ENCODE measurements around the gene CCDC69. TPM values are rescaled to one million over a fixed set of nuclear protein-coding genes. Genes with fewer than 3 reads are reported as not detected.
A peak's percentile ranks its signal among the peaks of the same experiment; 100 is the strongest.

Gene CCDC69
- total RNA-seq, 2 donors from 2014 or later, result 59.6 to 98.5 TPM

GRCh38 chr5:151173711-151174611 lies 49.9 kb downstream of the CCDC69 start:
- ATAC-seq (no peak), DNase-seq (ENCODE audit: low spot score) (no peak)
- peaks cover 5 to 14% of the 10 kb centered on the region in 2 donors for H3K4me1 Mint-ChIP-seq (ENCODE audit: low read depth in 2 of 2)
- H3K36me3 Mint-ChIP-seq, result peaks cover 4% of the 10 kb centered on the region
- peak overlapping the region in 1 of 2 donors; percentile 30 for H3K27ac Mint-ChIP-seq
- no peak overlapping the region for H3K4me3 Mint-ChIP-seq
- no peaks in the 10 kb centered on the region for H3K9me3 Mint-ChIP-seq
- H3K27me3 Mint-ChIP-seq, result no peaks in the 10 kb centered on the region

GRCh38 chr5:151171529-151171928 lies 52.4 kb downstream of the CCDC69 start:
- Mint-ChIP-seq H3K4me3 (no peak overlapping the region), H3K9me3 (no peaks in the 10 kb centered on the region), H3K27ac (peak overlapping the region; percentile 11 to 32), H3K36me3 (no peaks in the 10 kb centered on the region), H3K27me3 (no peaks in the 10 kb centered on the region), H3K4me1 (ENCODE audit: low read depth in 2 of 2) (peaks cover 0 to 14% of the 10 kb centered on the region in 2 donors)
- DNase-seq (ENCODE audit: low spot score), result no peak
- ATAC-seq, result no peak

GRCh38 chr5:151168602-151169344 lies 55.1 kb downstream of the CCDC69 start:
- Mint-ChIP-seq H3K36me3 (no peaks in the 10 kb centered on the region), H3K4me3 (no peak overlapping the region), H3K9me3 (no peaks in the 10 kb centered on the region), H3K27ac (peak overlapping the region in 1 of 2 donors; percentile 69), H3K27me3 (no peaks in the 10 kb centered on the region), H3K4me1 (ENCODE audit: low read depth in 2 of 2) (peaks cover 0 to 18% of the 10 kb centered on the region in 2 donors)
- no peak for DNase-seq (ENCODE audit: low spot score)
- no peak for ATAC-seq

- DNase-seq (ENCODE audit: low spot score) (no peak), ATAC-seq (no peak)
- H3K27ac Mint-ChIP-seq, result no peak overlapping the region
- H3K27me3 Mint-ChIP-seq, result no peaks in the 10 kb centered on the region
- no peaks in the 10 kb centered on the region for H3K9me3 Mint-ChIP-seq
- no peaks in the 10 kb centered on the region for H3K36me3 Mint-ChIP-seq
- H3K4me1 Mint-ChIP-seq (ENCODE audit: low read depth in 2 of 2), result peaks cover 0 to 18% of the 10 kb centered on the region in 2 donors
- H3K4me3 Mint-ChIP-seq, result no peak overlapping the region
Measured at GRCh38 chr5:151167022-151167421, 56.9 kb downstream of the CCDC69 start.

GRCh38 chr5:151164687-151165392 lies 59.1 kb downstream of the CCDC69 start:
- peaks cover 5 to 12% of the 10 kb centered on the region in 2 donors for H3K4me1 Mint-ChIP-seq (ENCODE audit: low read depth in 2 of 2)
- DNase-seq (ENCODE audit: low spot score) (peak; percentile 70), ATAC-seq (peak; percentile 86 to 90)
- H3K27me3 Mint-ChIP-seq, result no peaks in the 10 kb centered on the region
- no peaks in the 10 kb centered on the region for H3K36me3 Mint-ChIP-seq
- no peaks in the 10 kb centered on the region for H3K9me3 Mint-ChIP-seq
- peak overlapping the region in 1 of 2 donors; percentile 28 for H3K27ac Mint-ChIP-seq
- H3K4me3 Mint-ChIP-seq, result no peak overlapping the region

- Mint-ChIP-seq H3K9me3 (no peaks in the 10 kb centered on the region), H3K36me3 (no peaks in the 10 kb centered on the region), H3K27me3 (no peaks in the 10 kb centered on the region), H3K4me1 (ENCODE audit: low read depth in 2 of 2) (peaks cover 21 to 22% of the 10 kb centered on the region in 2 donors), H3K4me3 (no peak overlapping the region), H3K27ac (no peak overlapping the region)
- no peak for DNase-seq (ENCODE audit: low spot score)
- no peak for ATAC-seq
Measured at GRCh38 chr5:151162776-151163175, 61.1 kb downstream of the CCDC69 start.

- H3K9me3 Mint-ChIP-seq, result no peaks in the 10 kb centered on the region
- ATAC-seq, result no peak
- peaks cover 32 to 40% of the 10 kb centered on the region in 2 donors for H3K4me1 Mint-ChIP-seq (ENCODE audit: low read depth in 2 of 2)
- no peaks in the 10 kb centered on the region for H3K36me3 Mint-ChIP-seq
- DNase-seq (ENCODE audit: low spot score), result no peak
- no peaks in the 10 kb centered on the region for H3K27me3 Mint-ChIP-seq
- peak overlapping the region in 1 of 2 donors; percentile 39 for H3K27ac Mint-ChIP-seq
- peak overlapping the region; percentile 19 for H3K4me3 Mint-ChIP-seq
Measured at GRCh38 chr5:151159649-151160373, 64.1 kb downstream of the CCDC69 start.

- H3K4me3 Mint-ChIP-seq, result peak overlapping the region; percentile 100
- ATAC-seq (no peak), DNase-seq (ENCODE audit: low spot score) (no peak)
- no peaks in the 10 kb centered on the region for H3K27me3 Mint-ChIP-seq
- peaks cover 40 to 55% of the 10 kb centered on the region in 2 donors for H3K4me1 Mint-ChIP-seq (ENCODE audit: low read depth in 2 of 2)
- H3K27ac Mint-ChIP-seq, result peak overlapping the region; percentile 92 to 99
- no peaks in the 10 kb centered on the region for H3K9me3 Mint-ChIP-seq
- H3K36me3 Mint-ChIP-seq, result no peaks in the 10 kb centered on the region
Measured at GRCh38 chr5:151158287-151158661, 65.6 kb downstream of the CCDC69 start.

- ATAC-seq (peak; percentile 92 to 97), DNase-seq (ENCODE audit: low spot score) (peak; percentile 86)
- no peaks in the 10 kb centered on the region for H3K9me3 Mint-ChIP-seq
- no peaks in the 10 kb centered on the region for H3K36me3 Mint-ChIP-seq
- peak within 1 kb of the TSS; percentile 100 for H3K4me3 Mint-ChIP-seq
- peaks cover 47 to 61% of the 10 kb centered on the region in 2 donors for H3K4me1 Mint-ChIP-seq (ENCODE audit: low read depth in 2 of 2)
- peak within 1 kb of the TSS; percentile 92 to 99 for H3K27ac Mint-ChIP-seq
- no peaks in the 10 kb centered on the region for H3K27me3 Mint-ChIP-seq
Measured at GRCh38 chr5:151157426-151158286, 66.2 kb downstream of the CCDC69 start, which contains the start of gene ANXA6. TSS of gene ANXA6 (minus strand) at chr5:151157779. CDS start at chr5:151147901, 9,878 bp downstream.

GRCh38 chr5:151156507-151157420 lies 67.1 kb downstream of the CCDC69 start:
- Mint-ChIP-seq H3K9me3 (no peaks in the 10 kb centered on the region), H3K4me3 (peak overlapping the region; percentile 100), H3K36me3 (no peaks in the 10 kb centered on the region), H3K27me3 (no peaks in the 10 kb centered on the region), H3K27ac (peak overlapping the region; percentile 92 to 99), H3K4me1 (ENCODE audit: low read depth in 2 of 2) (peaks cover 56 to 70% of the 10 kb centered on the region in 2 donors)
- no peak for DNase-seq (ENCODE audit: low spot score)
- ATAC-seq, result peak in 1 of 2 donors; percentile 53

- no peak for ATAC-seq
- no peaks in the 10 kb centered on the region for H3K27me3 Mint-ChIP-seq
- peak overlapping the region; percentile 100 for H3K4me3 Mint-ChIP-seq
- peak; percentile 69 for DNase-seq (ENCODE audit: low spot score)
- no peaks in the 10 kb centered on the region for H3K9me3 Mint-ChIP-seq
- H3K4me1 Mint-ChIP-seq (ENCODE audit: low read depth in 2 of 2), result peaks cover 64 to 77% of the 10 kb centered on the region in 2 donors
- H3K27ac Mint-ChIP-seq, result peak overlapping the region; percentile 92 to 99
- no peaks in the 10 kb centered on the region for H3K36me3 Mint-ChIP-seq
Measured at GRCh38 chr5:151155775-151156506, 68.0 kb downstream of the CCDC69 start.
